ENCODE data around the gene BTBD9. TPM values are rescaled to one million over a fixed set of nuclear protein-coding genes. Genes with fewer than 3 reads are reported as not detected.

BTBD9 gene
- polyA plus RNA-seq, 1 donor = 7.7 TPM

DNA sequence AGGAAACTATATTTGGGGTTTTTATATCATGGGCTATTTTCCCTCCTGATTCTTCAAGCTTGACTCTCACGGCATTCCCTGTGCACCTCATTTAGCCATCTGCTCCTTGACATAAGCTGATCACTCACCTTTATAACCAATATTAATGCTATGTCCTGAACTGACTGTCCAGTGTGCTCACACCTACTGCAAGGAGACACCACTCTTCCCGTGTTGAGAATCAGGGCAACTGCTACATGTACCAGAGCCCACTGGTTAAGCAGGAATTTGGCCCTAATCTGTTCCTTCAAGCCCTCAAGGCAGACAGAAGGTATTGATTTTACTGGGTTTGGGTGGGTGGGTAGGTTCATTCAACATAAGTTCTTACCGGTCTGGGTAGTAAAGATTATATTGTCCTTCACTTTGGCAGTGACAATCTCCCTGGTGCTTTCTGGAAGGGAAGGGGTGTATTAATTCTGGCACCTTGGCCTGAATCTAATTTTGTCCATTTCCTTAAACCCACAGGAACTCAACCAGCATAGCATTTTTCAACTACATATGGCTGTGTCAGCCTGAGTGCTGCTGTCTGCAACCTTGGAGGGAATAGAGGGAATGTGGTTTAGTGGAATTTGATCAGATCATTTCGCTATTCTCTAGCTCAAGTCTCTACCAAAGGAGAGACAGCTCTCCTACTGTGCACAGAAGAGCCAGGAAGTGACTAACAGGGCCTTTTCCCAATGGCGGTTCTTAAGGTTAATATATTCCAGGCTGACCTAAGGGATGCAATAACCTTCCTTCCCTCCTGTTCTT lies 293.2 kb downstream of the BTBD9 start:
- DNase-seq (ENCODE audit: low read depth) = no peak

- DNase-seq (ENCODE audit: low read depth) = no peak
Measured at GRCh38 chr6:38345586-38345985, 294.1 kb downstream of the BTBD9 start.

- no peak for DNase-seq (ENCODE audit: low read depth)
Measured at GRCh38 chr6:38341496-38341895, 298.2 kb downstream of the BTBD9 start.

GRCh38 chr6:38339914-38340313 lies 299.8 kb downstream of the BTBD9 start:
- no peak for DNase-seq (ENCODE audit: low read depth)

GRCh38 chr6:38337819-38338465 lies 301.8 kb downstream of the BTBD9 start:
- DNase-seq (ENCODE audit: low read depth) = no peak

- no peak for DNase-seq (ENCODE audit: low read depth)
Measured at GRCh38 chr6:38336922-38337321, 302.8 kb downstream of the BTBD9 start.

- DNase-seq (ENCODE audit: low read depth) = no peak
Measured at GRCh38 chr6:38326837-38327236, 312.9 kb downstream of the BTBD9 start.

- no peak for DNase-seq (ENCODE audit: low read depth)
Measured at GRCh38 chr6:38323216-38323615, 316.5 kb downstream of the BTBD9 start.

DNA sequence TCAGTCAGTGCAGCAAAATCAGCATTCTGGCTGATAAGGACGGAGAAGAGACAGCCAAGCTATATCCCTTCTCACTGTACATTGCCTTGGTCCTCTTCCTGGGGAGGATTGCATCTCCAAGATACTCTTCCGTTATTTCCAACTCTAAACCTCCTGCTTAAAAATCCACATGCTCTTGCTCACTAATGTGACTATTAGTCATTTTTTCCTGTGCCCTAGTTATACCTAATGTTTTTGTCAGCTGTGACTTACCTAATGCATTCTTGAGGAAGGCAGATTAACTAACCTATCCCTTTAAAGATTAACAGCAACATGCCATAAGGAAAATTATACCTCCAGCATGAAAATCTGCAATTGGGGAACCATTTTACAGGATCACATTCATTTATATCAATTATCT lies 317.6 kb downstream of the BTBD9 start:
- no peak for DNase-seq (ENCODE audit: low read depth)

DNA sequence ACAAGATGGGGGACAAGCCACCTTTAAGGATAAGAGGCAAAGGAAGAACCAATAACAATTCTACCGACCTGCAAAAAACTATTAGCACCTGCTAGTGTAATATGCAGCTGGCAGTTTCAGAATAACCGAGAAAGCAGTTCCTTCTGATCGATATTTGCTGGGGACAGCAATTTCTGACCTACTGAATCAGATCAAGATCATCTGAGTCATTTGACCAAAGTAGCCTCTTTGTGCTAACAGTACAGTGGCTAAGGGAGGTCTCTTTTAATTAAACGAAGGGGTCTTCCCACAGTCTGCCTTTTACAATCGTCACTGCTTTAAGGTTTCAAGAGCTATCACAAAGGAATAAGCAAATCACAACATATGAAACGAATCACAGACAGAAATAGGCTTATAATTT lies 318.9 kb downstream of the BTBD9 start:
- DNase-seq (ENCODE audit: low read depth) = no peak

DNA sequence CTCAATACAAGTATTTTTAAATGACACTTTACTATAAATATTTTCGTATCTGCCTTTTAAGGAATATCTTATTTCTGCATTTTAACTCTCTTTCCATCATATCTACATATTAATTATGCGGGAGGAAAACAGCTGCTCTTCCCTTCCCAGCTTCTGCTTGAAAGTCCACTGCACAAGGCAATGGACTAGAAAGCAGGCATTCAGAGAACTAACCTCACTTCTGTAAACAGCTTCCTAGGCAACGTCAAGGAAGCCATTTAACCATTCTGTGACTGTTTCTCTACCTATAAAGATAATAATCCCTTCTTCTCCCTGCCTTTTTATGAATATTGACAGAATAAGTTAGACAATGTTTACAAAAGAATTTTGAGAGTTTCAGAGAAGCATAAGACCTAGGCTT lies 319.4 kb downstream of the BTBD9 start:
- no peak for DNase-seq (ENCODE audit: low read depth)

DNA sequence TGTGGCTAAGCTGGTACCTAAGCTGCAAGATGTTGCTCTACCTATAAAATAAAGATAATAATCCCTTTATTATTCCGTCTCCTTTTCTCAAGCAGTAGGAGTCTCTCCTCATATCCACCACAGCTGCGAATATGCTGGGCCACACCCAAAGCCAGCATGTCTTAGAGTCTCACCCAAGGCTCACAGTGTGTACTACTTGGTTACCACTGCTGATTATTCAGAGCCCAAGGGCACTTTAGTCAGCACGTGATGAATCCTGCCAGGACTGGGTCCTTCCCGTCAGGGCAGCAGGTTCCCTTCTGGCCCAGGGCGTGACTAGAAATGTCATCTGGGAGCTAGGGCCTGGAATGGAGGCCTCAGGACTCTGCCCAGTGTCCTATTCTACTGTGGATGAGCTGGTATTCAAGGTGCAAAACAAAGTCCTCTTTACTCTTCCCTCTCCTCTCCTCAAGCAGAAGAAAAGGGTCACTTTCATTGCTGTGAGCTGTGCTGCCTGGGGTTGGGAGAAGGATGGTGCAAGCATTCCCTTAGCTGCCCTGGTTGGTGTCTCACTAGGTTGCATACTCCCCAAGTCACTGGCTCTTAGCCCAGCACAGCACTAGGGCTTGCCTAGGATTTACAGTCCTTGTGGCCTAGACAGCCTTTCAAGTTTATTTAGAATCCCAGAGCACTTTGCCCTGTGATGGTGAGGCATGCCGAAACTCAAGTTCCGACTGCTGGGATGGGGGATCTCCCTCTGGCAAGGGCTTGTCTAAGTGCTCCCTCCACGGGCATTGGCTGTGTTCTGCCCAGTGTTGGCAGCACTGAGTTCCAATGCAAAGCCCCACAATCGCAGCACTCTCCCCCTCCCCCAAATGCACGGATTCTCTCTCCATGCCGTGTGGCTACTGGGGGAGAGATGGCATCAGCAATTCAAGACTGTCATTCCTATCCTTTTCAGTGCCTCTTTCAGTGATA lies 320.2 kb downstream of the BTBD9 start:
- DNase-seq (ENCODE audit: low read depth) = no peak

GRCh38 chr6:38316099-38316868 lies 323.4 kb downstream of the BTBD9 start:
- no peak for DNase-seq (ENCODE audit: low read depth)

GRCh38 chr6:38311201-38311600 lies 328.5 kb downstream of the BTBD9 start:
- no peak for DNase-seq (ENCODE audit: low read depth)

DNA sequence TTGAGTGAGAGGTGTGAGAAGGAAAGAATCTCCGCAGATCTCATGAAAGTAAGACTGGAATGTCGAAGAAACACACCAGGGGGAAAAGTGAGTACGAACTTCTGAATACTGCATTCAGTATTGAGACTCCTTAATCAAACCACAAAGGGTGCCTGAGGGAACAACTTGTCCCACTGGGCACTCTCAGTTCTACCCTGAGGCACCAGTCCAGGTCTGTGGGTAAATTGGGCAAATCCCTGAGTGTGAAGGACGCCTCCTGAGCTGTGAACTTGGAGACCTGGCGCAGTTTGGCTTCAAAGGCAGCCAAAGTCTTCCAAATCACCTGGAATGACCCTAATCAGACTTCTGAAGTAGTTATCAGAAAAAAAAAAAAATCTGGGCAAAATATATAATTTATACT lies 329.7 kb downstream of the BTBD9 start:
- DNase-seq (ENCODE audit: low read depth) = no peak

DNA sequence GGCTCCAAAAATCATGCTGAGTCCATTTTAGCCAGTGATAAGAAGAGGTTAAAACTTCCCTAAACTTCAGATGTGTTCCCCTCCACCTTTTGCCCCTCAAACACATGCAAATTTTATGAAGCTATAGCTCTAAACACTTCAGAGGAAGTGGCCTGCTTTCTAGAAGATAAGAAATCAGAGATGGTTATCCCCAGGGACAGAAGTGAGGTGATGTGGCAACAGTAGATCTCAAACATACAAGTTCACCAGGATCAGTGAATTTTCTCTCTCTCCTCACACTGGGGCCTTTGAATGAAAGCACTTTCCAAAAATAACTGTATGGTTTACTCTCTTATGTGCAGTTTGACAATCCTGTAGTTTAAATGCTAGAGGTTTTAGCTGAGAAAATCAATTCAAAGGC lies 332.0 kb downstream of the BTBD9 start:
- no peak for DNase-seq (ENCODE audit: low read depth)

DNA sequence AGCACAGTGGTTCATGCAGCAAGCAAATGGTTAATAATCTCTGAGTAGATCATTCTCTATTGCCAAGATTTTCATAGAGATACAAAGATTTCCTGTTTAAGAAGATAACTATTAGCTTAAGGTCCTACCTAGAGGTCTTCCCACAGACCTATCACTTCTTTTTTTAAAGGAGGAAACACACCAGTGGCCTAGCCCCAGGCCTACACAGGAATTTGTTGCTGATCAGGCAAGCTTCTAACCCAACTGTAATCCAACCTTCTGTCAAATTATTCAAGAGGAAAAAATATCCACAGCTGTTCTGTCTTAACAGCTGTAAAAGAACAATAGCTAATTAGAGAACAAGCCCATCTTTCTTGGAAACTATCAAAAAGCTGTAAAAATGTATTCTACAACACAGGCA lies 332.8 kb downstream of the BTBD9 start:
- DNase-seq (ENCODE audit: low read depth) = no peak

DNA sequence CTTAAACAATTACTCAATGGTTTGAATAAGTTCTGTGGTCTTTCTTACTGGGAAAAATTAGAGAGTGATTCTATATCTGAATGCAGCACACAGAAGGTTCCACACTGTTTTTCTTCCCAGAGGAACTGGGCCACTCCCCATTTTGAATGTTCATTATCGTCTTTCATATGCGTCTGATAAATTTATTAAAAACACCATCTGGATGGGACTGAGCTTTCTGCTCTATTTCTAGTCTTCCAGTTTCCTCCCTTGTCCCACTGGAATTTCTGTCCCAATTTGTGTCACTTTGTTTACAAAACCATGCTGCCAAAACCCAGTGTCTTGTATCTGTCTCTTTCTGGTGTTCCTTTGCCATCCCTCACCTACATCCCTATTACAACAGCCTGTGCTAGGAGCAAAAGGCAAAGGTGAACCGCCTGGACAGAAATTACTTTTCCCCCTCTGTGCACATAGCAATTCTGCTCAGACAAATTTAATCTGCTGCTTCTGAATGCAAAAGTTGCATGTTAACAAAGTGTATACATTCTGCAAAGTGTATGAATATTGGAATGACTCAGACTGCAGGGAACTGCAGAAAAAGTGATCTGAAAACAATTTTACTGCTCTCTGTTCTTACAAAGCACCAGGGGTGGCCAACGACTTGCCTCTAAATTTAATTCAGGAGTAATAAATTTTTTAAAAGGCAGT lies 333.6 kb downstream of the BTBD9 start:
- no peak for DNase-seq (ENCODE audit: low read depth)

GRCh38 chr6:38302838-38303237 lies 336.9 kb downstream of the BTBD9 start:
- no peak for DNase-seq (ENCODE audit: low read depth)

DNA sequence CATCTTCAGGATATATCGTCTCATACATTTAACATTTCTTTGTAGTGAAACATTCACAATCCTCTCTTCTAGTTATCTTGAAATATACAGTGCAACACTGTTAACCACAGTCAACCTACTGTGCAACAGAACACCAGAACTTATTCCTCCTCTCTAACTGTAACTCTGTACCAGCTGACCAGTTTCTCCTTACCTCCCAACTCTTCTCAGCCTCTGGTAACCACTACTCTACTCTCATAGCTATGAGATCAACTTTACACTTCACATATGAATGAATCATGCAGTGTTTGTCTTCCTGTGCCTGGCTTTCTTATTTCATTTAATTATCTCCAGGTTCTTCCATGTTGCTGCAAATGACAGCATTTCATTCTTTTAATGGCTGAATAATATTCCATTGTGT lies 337.6 kb downstream of the BTBD9 start:
- no peak for DNase-seq (ENCODE audit: low read depth)
